ENCODE results near the gene XYLB.

- TF ChIP-seq ZBTB46 (CRISPR knock-in tag; IDR thresholded peaks at IDR 0.05; ENCODE audit: borderline replicate concordance): no peak
- no peak for TF ChIP-seq CTCF (CRISPR knock-in tag; IDR thresholded peaks at IDR 0.05)
- TF ChIP-seq FOXK1 (CRISPR knock-in tag; IDR thresholded peaks at IDR 0.05; ENCODE audit: borderline replicate concordance, low read depth): no peak
- no peak for TF ChIP-seq ZBTB34 (CRISPR knock-in tag; IDR thresholded peaks at IDR 0.05)
- no peak for TF ChIP-seq POLR2AphosphoS5 (IDR thresholded peaks at IDR 0.05; ENCODE audit: low read depth, low read length)
- TF ChIP-seq ZZZ3 (CRISPR knock-in tag; IDR thresholded peaks at IDR 0.05; ENCODE audit: borderline replicate concordance): no peak
- TF ChIP-seq CBX5 (CRISPR knock-in tag; IDR thresholded peaks at IDR 0.05; ENCODE audit: borderline replicate concordance): no peak
- no peak for TF ChIP-seq IKZF5 (CRISPR knock-in tag; IDR thresholded peaks at IDR 0.05)
- no peak for TF ChIP-seq WIZ (CRISPR knock-in tag; IDR thresholded peaks at IDR 0.05)
- no peak for TF ChIP-seq RNF2 (conservative IDR thresholded peaks at IDR 0.05; ENCODE audit: low read depth)
- no peak for TF ChIP-seq NR1H2 (CRISPR knock-in tag; IDR thresholded peaks at IDR 0.05; ENCODE audit: borderline replicate concordance, low read depth)
- no peak for TF ChIP-seq ZNF362 (CRISPR knock-in tag; IDR thresholded peaks at IDR 0.05; ENCODE audit: borderline replicate concordance)
- no peak for TF ChIP-seq ZC3H4 (CRISPR knock-in tag; IDR thresholded peaks at IDR 0.05; ENCODE audit: borderline replicate concordance)
Observed at GRCh38 chr3:38334142-38335055, 12.2 kb upstream of the XYLB start.

Measured in HepG2 (cell line).